ENCODE results near the gene PLD1.
"Not testable (repeated sequence)": the region's sequence is repeated elsewhere in the genome, so short reads cannot be mapped to it uniquely, and the experiment has no call there.

PLD1 gene

DNA sequence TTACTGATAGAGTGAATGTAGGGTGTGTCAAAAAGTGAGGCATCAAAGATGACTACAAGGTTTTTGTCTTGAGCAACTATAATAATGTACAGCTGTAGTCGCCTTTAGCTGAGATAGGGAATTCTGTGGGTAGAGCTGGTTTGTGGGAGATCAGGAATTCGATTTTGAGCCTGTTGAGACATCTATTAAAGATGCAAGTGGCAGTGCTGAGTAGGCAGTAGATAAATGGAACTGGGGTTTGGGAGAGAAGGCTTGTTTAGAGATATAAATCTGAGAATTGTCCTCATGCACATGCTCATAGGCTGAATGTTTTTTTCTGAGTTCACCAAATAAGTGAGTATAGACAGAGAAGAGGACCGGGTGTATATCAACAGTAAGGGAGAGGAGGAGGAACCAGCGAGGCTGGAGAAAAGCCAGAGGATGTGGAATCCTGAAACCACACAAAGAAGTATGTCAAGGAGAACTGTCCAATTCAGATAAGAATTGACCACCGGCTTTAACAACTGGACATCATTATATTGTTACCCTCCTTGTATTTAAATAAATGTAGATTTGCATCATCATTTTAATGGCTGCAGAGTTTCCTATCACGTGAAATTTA lies 204.0 kb downstream of the PLD1 start:
- DNase-seq = no peak

GRCh38 chr3:171604370-171604769 lies 205.9 kb downstream of the PLD1 start:
- DNase-seq = peak in 1 of 2 experiments; percentile 5

GRCh38 chr3:171602072-171602471 lies 208.2 kb downstream of the PLD1 start:
- no peak for DNase-seq

GRCh38 chr3:171600030-171600429 lies 210.3 kb downstream of the PLD1 start:
- no peak for DNase-seq

DNA sequence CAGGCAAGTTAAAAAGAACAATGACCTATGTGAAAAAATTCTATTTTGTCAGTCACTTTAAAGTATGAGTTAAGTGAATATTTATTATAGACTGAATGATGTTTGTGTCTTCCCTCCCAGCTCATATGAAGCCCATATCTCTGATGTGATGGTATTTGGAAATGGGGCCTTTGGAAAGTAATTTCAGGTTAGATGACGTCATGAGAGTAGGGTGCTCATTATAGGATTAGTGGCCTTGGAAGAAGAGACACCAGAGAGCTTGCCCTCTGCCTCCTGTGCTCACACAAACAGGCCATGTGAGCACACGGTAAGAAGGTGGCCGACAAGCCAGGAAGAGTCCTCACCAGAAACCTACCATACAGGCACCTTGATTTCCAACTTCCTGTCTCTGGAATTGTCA lies 211.3 kb downstream of the PLD1 start:
- no peak for DNase-seq

- DNase-seq = no peak
Measured at GRCh38 chr3:171592786-171593185, 217.5 kb downstream of the PLD1 start.

DNA sequence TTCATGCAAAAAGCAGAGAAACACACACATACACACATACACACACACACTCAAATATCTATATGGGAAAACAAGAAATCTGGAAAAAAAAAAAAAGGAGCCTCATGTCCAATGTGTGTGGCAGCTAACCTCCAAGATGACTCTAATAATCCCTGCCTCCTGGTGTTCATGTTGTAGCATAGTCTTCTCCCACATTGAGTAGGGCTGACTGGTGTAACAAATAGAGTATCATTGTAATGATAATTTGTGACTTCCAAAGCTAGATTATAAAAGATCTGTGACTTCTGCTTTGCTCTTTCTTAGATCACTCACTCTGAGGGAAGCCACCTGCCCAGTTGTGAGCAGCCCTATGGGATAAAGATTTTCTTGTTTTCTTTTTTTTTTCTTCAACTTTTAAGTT lies 219.2 kb downstream of the PLD1 start:
- DNase-seq = no peak

DNA sequence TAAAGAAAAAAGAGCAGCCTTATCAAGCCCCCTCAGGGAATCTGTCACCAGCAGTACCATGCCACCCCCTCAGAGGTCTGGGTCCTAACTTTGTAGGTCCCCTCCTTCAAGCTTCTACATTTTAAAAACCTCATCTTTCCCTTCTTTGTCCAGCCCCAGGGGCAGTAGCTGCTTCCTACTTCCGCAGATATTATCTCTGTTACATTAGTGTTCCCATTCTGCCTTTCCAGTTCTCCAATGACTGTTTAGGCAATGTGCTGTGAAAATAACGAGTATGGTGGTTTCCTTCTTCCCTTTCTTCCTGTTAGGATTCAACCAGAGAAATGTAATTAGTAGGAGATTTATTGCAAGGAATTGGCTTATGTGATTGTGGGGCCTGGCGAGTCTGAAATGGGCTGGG lies 224.0 kb downstream of the PLD1 start:
- DNase-seq = no peak

DNA sequence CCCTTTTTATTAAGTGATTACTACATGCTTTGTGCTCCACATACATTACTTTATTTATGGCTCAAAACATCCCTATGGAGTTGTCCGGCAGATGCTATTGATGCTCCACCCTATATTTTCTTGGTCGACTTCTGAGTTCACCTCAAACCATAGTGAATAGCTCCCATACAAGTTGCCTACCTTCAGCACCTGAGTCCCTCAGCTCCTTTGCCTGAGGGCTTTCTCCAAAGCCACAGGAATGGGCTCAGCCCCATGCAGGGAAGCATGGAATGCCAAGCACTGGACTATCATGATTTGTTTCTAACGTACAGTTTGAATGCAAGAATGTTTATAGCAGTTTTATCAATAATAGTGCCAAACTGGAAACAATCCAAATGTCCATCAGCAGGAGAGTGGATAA lies 225.2 kb downstream of the PLD1 start:
- no peak for DNase-seq

GRCh38 chr3:171584100-171584499 lies 226.2 kb downstream of the PLD1 start:
- no peak for DNase-seq

DNA sequence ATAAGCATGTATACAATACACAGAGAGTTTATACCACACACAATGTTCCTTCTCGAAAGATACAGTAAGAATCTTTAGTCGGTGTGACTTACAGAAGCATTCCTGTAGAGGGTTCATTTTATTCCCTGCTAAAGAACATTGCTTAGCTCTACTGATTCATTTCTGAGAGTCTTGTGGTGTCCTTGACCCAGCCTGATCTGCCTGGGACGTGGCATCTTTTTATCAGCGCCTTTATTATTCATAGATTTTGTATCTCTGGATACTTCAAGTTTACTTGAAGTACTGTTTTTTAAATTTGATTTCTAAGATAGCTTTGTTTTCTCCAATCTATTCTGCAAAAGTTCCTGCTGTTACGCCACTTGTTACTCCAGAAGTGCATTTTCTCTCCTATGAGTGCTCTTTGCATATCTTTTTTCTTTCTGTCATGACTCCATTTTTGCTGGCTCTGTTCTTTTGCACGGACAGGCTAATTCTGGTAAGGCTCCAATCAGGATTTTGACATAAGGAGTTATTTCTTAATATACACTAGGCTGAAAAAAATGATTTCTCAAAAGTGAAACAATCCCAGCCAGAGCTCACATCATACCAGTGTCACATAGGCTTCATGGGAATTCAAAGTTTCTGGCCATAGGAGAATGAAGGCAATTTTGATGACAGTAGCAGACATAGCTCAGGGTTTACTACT lies 235.6 kb downstream of the PLD1 start:
- DNase-seq = no peak

DNA sequence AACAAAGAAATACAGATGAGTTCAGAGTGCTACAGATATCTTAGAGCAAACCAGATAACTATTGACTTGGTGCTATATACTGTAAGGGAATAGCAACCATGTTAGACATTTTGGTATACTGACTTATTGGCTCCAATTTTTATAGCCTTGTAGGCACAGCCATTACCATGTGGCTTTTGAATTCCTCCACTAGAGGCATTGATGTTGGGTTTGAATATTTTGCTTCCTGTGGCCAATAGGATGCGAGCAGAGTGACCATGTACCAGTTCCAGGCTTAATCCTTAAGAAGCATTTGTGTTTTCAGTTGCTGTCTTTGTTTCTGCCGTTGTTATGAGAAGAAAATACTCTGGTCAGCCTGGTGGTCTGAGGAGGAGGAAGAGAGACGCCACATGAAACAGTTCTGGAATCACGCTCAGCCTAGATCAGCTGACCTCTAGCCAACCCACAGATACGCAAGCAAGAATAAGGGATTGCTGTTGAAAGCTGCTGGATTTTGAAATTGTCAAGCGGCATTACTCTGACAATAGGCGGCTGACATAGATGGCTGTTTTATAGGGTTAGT lies 240.6 kb downstream of the PLD1 start:
- DNase-seq = peak in 1 of 2 experiments; percentile 11

GRCh38 chr3:171568766-171569165 lies 241.5 kb downstream of the PLD1 start:
- DNase-seq = peak in 1 of 2 experiments; percentile 44

GRCh38 chr3:171566803-171567422 lies 243.4 kb downstream of the PLD1 start:
- peak; percentile 62 to 71 for DNase-seq

DNA sequence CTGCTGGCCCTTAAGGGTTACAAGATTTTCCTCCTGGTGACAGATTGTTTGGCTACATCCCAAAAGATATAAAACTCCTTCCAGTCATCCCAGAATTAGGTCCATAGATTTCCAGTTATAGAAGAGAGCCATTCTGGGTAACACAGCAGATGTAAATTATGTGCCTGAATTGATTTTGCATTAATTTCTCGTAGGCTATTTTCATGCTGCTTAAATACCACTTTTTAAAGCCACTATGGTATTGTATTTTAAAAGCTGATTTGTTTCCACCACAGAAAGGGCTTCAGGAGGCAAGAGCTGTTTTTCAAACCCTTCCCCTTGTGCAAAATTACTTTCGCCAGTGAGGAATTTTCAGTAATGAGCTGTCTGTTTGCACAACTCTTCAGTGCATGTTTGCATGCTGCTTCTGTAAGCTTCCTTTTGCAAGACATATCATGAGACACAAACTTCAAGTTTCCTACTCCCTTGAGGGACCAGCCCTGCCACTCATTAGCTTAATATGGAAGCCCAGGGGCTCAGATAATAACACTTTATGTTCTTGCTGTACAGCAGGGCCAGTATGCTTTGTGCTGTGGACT lies 244.7 kb downstream of the PLD1 start:
- peak; percentile 57 to 89 for DNase-seq

- DNase-seq = peak in 1 of 2 experiments; percentile 8
Measured at GRCh38 chr3:171564748-171565480, 245.4 kb downstream of the PLD1 start.

- no peak for DNase-seq
Measured at GRCh38 chr3:171563298-171563697, 247.0 kb downstream of the PLD1 start.

GRCh38 chr3:171562459-171562858 lies 247.8 kb downstream of the PLD1 start:
- DNase-seq = not testable (repeated sequence)

- no peak for DNase-seq
Measured at GRCh38 chr3:171561596-171562323, 248.5 kb downstream of the PLD1 start.

DNA sequence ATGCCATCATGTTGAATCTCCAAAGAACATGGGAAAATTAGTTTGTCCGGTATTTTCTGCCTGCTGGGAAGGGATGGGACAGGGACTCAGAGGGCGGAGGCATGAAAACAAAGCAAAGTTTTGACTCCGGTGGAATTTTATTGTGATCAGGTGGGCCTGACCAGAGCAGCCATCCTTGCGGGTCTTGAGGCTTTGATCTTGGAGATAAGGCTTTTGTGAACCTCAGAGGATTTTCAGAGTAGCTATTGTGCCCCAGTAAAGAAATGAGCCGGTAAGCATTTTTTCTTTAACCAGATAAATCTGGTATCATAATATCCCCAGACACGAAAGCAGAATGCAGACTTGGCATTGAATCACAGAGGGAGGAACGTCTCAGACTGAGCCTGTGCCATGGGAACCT lies 250.7 kb downstream of the PLD1 start:
- no peak for DNase-seq

DNA sequence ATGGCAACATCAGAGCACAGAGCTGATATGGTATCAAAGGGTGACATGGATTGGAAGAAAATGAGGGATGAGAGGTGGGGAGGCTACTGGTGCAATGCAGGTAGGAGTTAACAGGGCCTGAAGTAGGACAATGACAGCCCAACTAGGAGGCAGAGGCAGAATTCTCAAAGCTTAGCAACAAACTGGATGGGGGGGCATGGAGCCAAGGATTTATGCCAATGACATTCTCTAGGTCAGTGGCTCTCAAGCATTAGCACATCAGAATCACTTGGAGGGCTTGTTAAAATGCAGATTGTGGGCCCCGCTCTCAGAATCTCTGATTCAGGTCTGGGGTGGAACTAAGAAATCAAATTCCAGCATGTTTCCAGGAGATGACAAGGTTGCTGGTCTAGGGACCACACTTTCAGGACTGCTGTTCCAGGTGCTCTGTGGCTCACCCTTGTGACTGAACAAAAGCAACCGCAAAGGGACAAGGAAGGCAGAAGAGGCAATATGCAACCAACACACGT lies 252.0 kb downstream of the PLD1 start:
- DNase-seq = no peak

DNA sequence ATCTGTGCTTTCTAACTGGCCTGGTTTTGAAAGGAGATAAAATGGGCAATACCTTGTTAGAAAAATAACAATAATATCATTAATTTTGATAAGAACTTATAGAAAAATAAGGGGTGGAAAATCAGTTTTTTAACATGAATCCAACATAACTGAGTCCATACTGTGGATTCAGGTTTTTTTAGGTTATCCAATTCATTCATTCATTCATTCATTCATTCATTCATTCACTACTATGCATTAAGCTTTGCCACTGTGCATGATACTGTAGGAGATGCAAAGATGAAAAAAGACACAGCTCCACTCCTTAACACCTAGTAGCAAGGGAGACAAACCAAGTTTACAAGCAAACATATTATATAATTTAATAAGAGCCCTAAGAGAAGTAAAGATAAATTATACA lies 253.1 kb downstream of the PLD1 start:
- no peak for DNase-seq
